ENCODE measurements around the gene HK3.

HK3 gene

DNA sequence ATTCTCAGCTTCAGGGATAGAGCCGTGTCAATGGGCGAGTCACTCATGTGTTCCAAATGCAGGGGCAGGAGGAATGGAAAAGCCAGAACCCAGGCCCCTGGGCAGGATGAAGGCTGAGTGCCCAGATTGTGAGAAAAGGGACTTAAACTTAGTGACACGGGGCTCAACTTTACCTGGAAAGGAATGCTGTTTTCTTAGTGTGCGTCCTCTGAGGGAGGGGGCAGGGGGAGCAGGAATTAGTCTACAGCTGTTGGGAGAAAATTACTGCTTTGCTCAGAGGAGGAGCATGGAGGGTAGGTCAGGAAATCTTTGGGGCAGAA lies 14.6 kb downstream of the HK3 start:
- Histone ChIP-seq H3K9me3 (ENCODE audit: insufficient read depth, low read length) (no peaks in the 10 kb centered on the region), H3K4me3 (ENCODE audit: low read length) (no peak overlapping the region), H3K4me1 (ENCODE audit: low read length) (peaks cover 3% of the 10 kb centered on the region; the same call in 1 of the 2 replicates), H3K27me3 (ENCODE audit: low read depth, low read length) (no peaks in the 10 kb centered on the region), H3K79me2 (ENCODE audit: low read length) (no peaks in the 10 kb centered on the region), H3K4me2 (ENCODE audit: low read length) (no peak overlapping the region), H3K9ac (ENCODE audit: low read length) (no peak overlapping the region), H4K20me1 (ENCODE audit: insufficient read depth, low read length) (no peaks in the 10 kb centered on the region), H2AFZ (ENCODE audit: low read depth, low read length) (no peak overlapping the region), H3K27ac (ENCODE audit: low read length) (no peak overlapping the region), H3K36me3 (replicated peaks; ENCODE audit: low read depth, low read length) (no peaks in the 10 kb centered on the region)
- no peak for TF ChIP-seq EZH2phosphoT487 (IDR thresholded peaks at IDR 0.05; ENCODE audit: low read depth)
- TF ChIP-seq, protein P1, sequence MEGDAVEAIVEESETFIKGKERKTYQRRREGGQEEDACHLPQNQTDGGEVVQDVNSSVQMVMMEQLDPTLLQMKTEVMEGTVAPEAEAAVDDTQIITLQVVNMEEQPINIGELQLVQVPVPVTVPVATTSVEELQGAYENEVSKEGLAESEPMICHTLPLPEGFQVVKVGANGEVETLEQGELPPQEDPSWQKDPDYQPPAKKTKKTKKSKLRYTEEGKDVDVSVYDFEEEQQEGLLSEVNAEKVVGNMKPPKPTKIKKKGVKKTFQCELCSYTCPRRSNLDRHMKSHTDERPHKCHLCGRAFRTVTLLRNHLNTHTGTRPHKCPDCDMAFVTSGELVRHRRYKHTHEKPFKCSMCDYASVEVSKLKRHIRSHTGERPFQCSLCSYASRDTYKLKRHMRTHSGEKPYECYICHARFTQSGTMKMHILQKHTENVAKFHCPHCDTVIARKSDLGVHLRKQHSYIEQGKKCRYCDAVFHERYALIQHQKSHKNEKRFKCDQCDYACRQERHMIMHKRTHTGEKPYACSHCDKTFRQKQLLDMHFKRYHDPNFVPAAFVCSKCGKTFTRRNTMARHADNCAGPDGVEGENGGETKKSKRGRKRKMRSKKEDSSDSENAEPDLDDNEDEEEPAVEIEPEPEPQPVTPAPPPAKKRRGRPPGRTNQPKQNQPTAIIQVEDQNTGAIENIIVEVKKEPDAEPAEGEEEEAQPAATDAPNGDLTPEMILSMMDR (IDR thresholded peaks at IDR 0.05; ENCODE audit: low read depth, low read length), result no peak

- Histone ChIP-seq H3K27ac (ENCODE audit: low read length) (no peak overlapping the region), H3K4me3 (ENCODE audit: low read length) (no peak overlapping the region), H3K9ac (ENCODE audit: low read length) (no peak overlapping the region), H3K79me2 (ENCODE audit: low read length) (no peaks in the 10 kb centered on the region), H3K36me3 (replicated peaks; ENCODE audit: low read depth, low read length) (no peaks in the 10 kb centered on the region), H2AFZ (ENCODE audit: low read depth, low read length) (no peak overlapping the region), H4K20me1 (ENCODE audit: insufficient read depth, low read length) (no peaks in the 10 kb centered on the region), H3K9me3 (ENCODE audit: insufficient read depth, low read length) (no peaks in the 10 kb centered on the region), H3K4me2 (ENCODE audit: low read length) (no peak overlapping the region), H3K27me3 (ENCODE audit: low read depth, low read length) (no peaks in the 10 kb centered on the region), H3K4me1 (ENCODE audit: low read length) (peaks cover 3% of the 10 kb centered on the region; the same call in 1 of the 2 replicates)
- no peak for TF ChIP-seq EZH2phosphoT487 (IDR thresholded peaks at IDR 0.05; ENCODE audit: low read depth)
- TF ChIP-seq, protein P1 (IDR thresholded peaks at IDR 0.05; ENCODE audit: low read depth, low read length), result no peak
These were observed 15.2 kb downstream of the HK3 start for GRCh38 chr5:176883700-176884570.

GRCh38 chr5:176882567-176882903 lies 16.6 kb downstream of the HK3 start:
- Histone ChIP-seq H3K9me3 (ENCODE audit: insufficient read depth, low read length) (no peaks in the 10 kb centered on the region), H4K20me1 (ENCODE audit: insufficient read depth, low read length) (no peaks in the 10 kb centered on the region), H3K9ac (ENCODE audit: low read length) (no peak overlapping the region), H3K36me3 (replicated peaks; ENCODE audit: low read depth, low read length) (no peaks in the 10 kb centered on the region), H2AFZ (ENCODE audit: low read depth, low read length) (no peak overlapping the region), H3K27me3 (ENCODE audit: low read depth, low read length) (no peaks in the 10 kb centered on the region), H3K4me1 (ENCODE audit: low read length) (peaks cover 3% of the 10 kb centered on the region; the same call in 1 of the 2 replicates), H3K79me2 (ENCODE audit: low read length) (no peaks in the 10 kb centered on the region), H3K4me2 (ENCODE audit: low read length) (no peak overlapping the region), H3K4me3 (ENCODE audit: low read length) (no peak overlapping the region), H3K27ac (ENCODE audit: low read length) (no peak overlapping the region)
- no peak for TF ChIP-seq EZH2phosphoT487 (IDR thresholded peaks at IDR 0.05; ENCODE audit: low read depth)
- TF ChIP-seq, protein P1 (IDR thresholded peaks at IDR 0.05; ENCODE audit: low read depth, low read length), result no peak

DNA sequence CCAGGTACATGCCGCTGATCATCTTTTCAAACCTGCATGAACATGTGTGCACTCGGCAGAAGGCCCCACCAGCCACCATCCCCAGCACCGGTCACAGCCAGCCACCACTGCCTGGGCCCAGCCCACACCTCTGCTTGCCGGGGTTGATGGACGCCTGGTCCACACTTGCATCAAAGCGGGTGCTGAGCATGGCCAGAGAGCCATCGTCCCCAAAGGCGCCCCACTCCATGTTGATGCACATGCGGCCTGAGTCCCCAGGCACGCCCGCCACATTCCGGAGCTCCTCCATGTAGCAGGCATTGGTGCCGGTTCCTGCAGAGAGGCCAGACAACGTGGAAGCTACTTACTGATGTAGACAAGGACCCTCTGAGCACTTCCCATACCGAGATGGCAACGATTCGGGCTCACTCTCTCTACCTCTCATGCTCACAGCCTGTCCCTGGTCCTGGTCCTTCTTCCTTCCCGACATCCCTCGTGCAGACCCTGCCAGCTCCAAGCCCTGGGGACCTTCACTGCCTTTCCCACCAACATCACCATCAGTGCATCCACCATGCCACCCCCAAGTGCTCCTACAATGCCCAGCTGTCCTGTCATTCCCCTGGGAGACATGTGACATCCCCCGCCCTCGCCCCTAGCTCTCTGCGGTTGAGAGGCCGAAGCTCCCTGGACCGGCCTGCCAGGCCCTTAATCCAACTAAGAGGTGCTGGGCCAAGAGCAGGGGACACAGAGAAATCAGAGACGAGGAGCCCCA lies 17.2 kb downstream of the HK3 start:
- TF ChIP-seq EZH2phosphoT487 (IDR thresholded peaks at IDR 0.05; ENCODE audit: low read depth), result no peak
- TF ChIP-seq, protein P1 (IDR thresholded peaks at IDR 0.05; ENCODE audit: low read depth, low read length), result no peak
- Histone ChIP-seq H3K27ac (ENCODE audit: low read length) (no peak overlapping the region), H3K36me3 (replicated peaks; ENCODE audit: low read depth, low read length) (no peaks in the 10 kb centered on the region), H3K9ac (ENCODE audit: low read length) (no peak overlapping the region), H3K9me3 (ENCODE audit: insufficient read depth, low read length) (no peaks in the 10 kb centered on the region), H3K4me3 (ENCODE audit: low read length) (no peak overlapping the region), H3K4me2 (ENCODE audit: low read length) (no peak overlapping the region), H4K20me1 (ENCODE audit: insufficient read depth, low read length) (no peaks in the 10 kb centered on the region), H3K79me2 (ENCODE audit: low read length) (no peaks in the 10 kb centered on the region), H2AFZ (ENCODE audit: low read depth, low read length) (no peak overlapping the region), H3K4me1 (ENCODE audit: low read length) (peaks cover 3% of the 10 kb centered on the region; the same call in 1 of the 2 replicates), H3K27me3 (ENCODE audit: low read depth, low read length) (no peaks in the 10 kb centered on the region)

Data from OCI-LY3 (cell line).